Measurements from ENCODE around the gene MMEL1.

MMEL1 gene

GRCh38 chr1:2590233-2591141, 42.3 kb downstream of the MMEL1 start:
- POLR2A ChIA-PET: no interaction called here
- CTCF ChIA-PET: no interaction called here
- no peak for DNase-seq (ENCODE audit: extremely low spot score)
- TF ChIP-seq BHLHE40 (IDR thresholded peaks at IDR 0.05; ENCODE audit: borderline replicate concordance) (no peak), FOXK2 (IDR thresholded peaks at IDR 0.05) (no peak), ARNT (IDR thresholded peaks at IDR 0.05) (no peak), FOXM1 (IDR thresholded peaks at IDR 0.05; ENCODE audit: borderline replicate concordance) (no peak), ZNF384 (IDR thresholded peaks at IDR 0.05) (no peak), CTBP1 (IDR thresholded peaks at IDR 0.05; ENCODE audit: borderline replicate concordance) (no peak), SP1 (IDR thresholded peaks at IDR 0.05) (no peak)

- CTCF ChIA-PET: no interaction called here
- no peak for TF ChIP-seq CTBP1 (IDR thresholded peaks at IDR 0.05; ENCODE audit: borderline replicate concordance)
- no peak for TF ChIP-seq SUZ12 (IDR thresholded peaks at IDR 0.05)
- TF ChIP-seq BHLHE40 (IDR thresholded peaks at IDR 0.05; ENCODE audit: borderline replicate concordance): no peak
- TF ChIP-seq NFRKB (IDR thresholded peaks at IDR 0.05): no peak
- no peak for TF ChIP-seq L3MBTL2 (conservative IDR thresholded peaks at IDR 0.05)
- no peak for TF ChIP-seq ARNT (IDR thresholded peaks at IDR 0.05)
- no peak for TF ChIP-seq TARDBP (IDR thresholded peaks at IDR 0.05)
- TF ChIP-seq FOXK2 (IDR thresholded peaks at IDR 0.05): no peak
- no peak for TF ChIP-seq ELF4 (IDR thresholded peaks at IDR 0.05)
- no peak for TF ChIP-seq ZNF384 (IDR thresholded peaks at IDR 0.05)
- no peak for TF ChIP-seq SP1 (IDR thresholded peaks at IDR 0.05)
- no peak for TF ChIP-seq FOXM1 (IDR thresholded peaks at IDR 0.05; ENCODE audit: borderline replicate concordance)
- no peak for TF ChIP-seq HDGF (IDR thresholded peaks at IDR 0.05; ENCODE audit: borderline replicate concordance)
- TF ChIP-seq PKNOX1 (IDR thresholded peaks at IDR 0.05): no peak
- TF ChIP-seq LEF1 (IDR thresholded peaks at IDR 0.05; ENCODE audit: borderline replicate concordance): no peak
- no peak for TF ChIP-seq FOXA1 (IDR thresholded peaks at IDR 0.05)
- DNase-seq (ENCODE audit: extremely low spot score): no peak
- POLR2A ChIA-PET: no interaction called here
Measured at GRCh38 chr1:2589431-2590232, 43.2 kb downstream of the MMEL1 start.

GRCh38 chr1:2588661-2589430, 44.0 kb downstream of the MMEL1 start:
- no peak for DNase-seq (ENCODE audit: extremely low spot score)
- TF ChIP-seq L3MBTL2 (conservative IDR thresholded peaks at IDR 0.05) (no peak), SP1 (IDR thresholded peaks at IDR 0.05) (no peak), FOXK2 (IDR thresholded peaks at IDR 0.05) (no peak), FOXA1 (IDR thresholded peaks at IDR 0.05) (no peak), FOXM1 (IDR thresholded peaks at IDR 0.05; ENCODE audit: borderline replicate concordance) (no peak), NFRKB (IDR thresholded peaks at IDR 0.05) (no peak), HDGF (IDR thresholded peaks at IDR 0.05; ENCODE audit: borderline replicate concordance) (no peak), ELF4 (IDR thresholded peaks at IDR 0.05) (no peak), ARNT (IDR thresholded peaks at IDR 0.05) (no peak), PKNOX1 (IDR thresholded peaks at IDR 0.05) (no peak), TARDBP (IDR thresholded peaks at IDR 0.05) (no peak), ZNF384 (IDR thresholded peaks at IDR 0.05) (no peak), CTBP1 (IDR thresholded peaks at IDR 0.05; ENCODE audit: borderline replicate concordance) (no peak), BHLHE40 (IDR thresholded peaks at IDR 0.05; ENCODE audit: borderline replicate concordance) (no peak), LEF1 (IDR thresholded peaks at IDR 0.05; ENCODE audit: borderline replicate concordance) (no peak), SUZ12 (IDR thresholded peaks at IDR 0.05) (no peak)
- CTCF ChIA-PET: no interaction called here
- POLR2A ChIA-PET: no interaction called here

GRCh38 chr1:2587860-2588571, 44.8 kb downstream of the MMEL1 start:
- no peak for DNase-seq (ENCODE audit: extremely low spot score)
- CTCF ChIA-PET: no interaction called here
- TF ChIP-seq NFRKB (IDR thresholded peaks at IDR 0.05): no peak
- TF ChIP-seq LEF1 (IDR thresholded peaks at IDR 0.05; ENCODE audit: borderline replicate concordance): no peak
- TF ChIP-seq ELF4 (IDR thresholded peaks at IDR 0.05): no peak
- TF ChIP-seq ARNT (IDR thresholded peaks at IDR 0.05): no peak
- TF ChIP-seq PKNOX1 (IDR thresholded peaks at IDR 0.05): no peak
- no peak for TF ChIP-seq CTBP1 (IDR thresholded peaks at IDR 0.05; ENCODE audit: borderline replicate concordance)
- no peak for TF ChIP-seq BHLHE40 (IDR thresholded peaks at IDR 0.05; ENCODE audit: borderline replicate concordance)
- no peak for TF ChIP-seq ZNF384 (IDR thresholded peaks at IDR 0.05)
- no peak for TF ChIP-seq FOXA1 (IDR thresholded peaks at IDR 0.05)
- TF ChIP-seq SUZ12 (IDR thresholded peaks at IDR 0.05): no peak
- TF ChIP-seq L3MBTL2 (conservative IDR thresholded peaks at IDR 0.05): no peak
- no peak for TF ChIP-seq SP1 (IDR thresholded peaks at IDR 0.05)
- no peak for TF ChIP-seq FOXK2 (IDR thresholded peaks at IDR 0.05)
- TF ChIP-seq HDGF (IDR thresholded peaks at IDR 0.05; ENCODE audit: borderline replicate concordance): no peak
- no peak for TF ChIP-seq TARDBP (IDR thresholded peaks at IDR 0.05)
- no peak for TF ChIP-seq FOXM1 (IDR thresholded peaks at IDR 0.05; ENCODE audit: borderline replicate concordance)
- POLR2A ChIA-PET: no interaction called here

All from HEK293T (cell line).